ENCODE measurements around the gene PTPRT. TPM values are rescaled to one million over a fixed set of nuclear protein-coding genes. Genes with fewer than 3 reads are reported as not detected.

Gene PTPRT
- total RNA-seq, 1 experiment from 2014 or later, result not detected

GRCh38 chr20:42516692-42517091 is 673.0 kb downstream of the PTPRT start:
- Histone ChIP-seq H3K27ac (ENCODE audit: low read depth, low read length) (no peak overlapping the region), H3K4me3 (replicated peaks in 1 of 2; ENCODE audit: low read depth in 1 of 2, low read length in 2 of 2) (no peak overlapping the region), H3K27me3 (ENCODE audit: insufficient read depth, low read length) (no peaks in the 10 kb centered on the region), H3K4me1 (ENCODE audit: control insufficient read depth in 1 of 2, insufficient read depth in 2 of 2, low read length in 2 of 2) (no peaks in the 10 kb centered on the region), H3K9me2 (ENCODE audit: insufficient read depth) (no peaks in the 10 kb centered on the region), H2AFZ (ENCODE audit: low read depth, low read length, poor library complexity, severe bottlenecking) (no peak overlapping the region), H3K9me3 (ENCODE audit: control insufficient read depth in 1 of 2, insufficient read depth in 1 of 2, low read depth in 1 of 2, low read length in 2 of 2) (peaks cover 6 to 12% of the 10 kb centered on the region in 2 experiments; a peak in 2 of 4 replicates), H4K20me1 (ENCODE audit: insufficient read depth) (no peaks in the 10 kb centered on the region), H3K79me2 (ENCODE audit: insufficient read depth, low read length) (no peaks in the 10 kb centered on the region), H3K36me3 (ENCODE audit: control insufficient read depth in 1 of 2, insufficient read depth in 2 of 2, low read length in 2 of 2) (no peaks in the 10 kb centered on the region), H3K4me2 (ENCODE audit: low read length) (no peak overlapping the region), H3K9ac (ENCODE audit: low read length) (no peak overlapping the region)
- ATAC-seq (no peak), DNase-seq (ENCODE audit: low read depth, low spot score) (no peak)
- ChIA-PET CTCF (no interaction called here), RAD21 (ENCODE audit: low non-redundant PET in 1 of 2, low total read pairs in 2 of 2, uncharacterized antibody in 2 of 2, unreplicated experiment in 2 of 2) (no interaction called here), POLR2A (no interaction called here)
- intact Hi-C loops (cut with micrococcal nuclease), result no loop called here
- TF ChIP-seq, protein P1, sequence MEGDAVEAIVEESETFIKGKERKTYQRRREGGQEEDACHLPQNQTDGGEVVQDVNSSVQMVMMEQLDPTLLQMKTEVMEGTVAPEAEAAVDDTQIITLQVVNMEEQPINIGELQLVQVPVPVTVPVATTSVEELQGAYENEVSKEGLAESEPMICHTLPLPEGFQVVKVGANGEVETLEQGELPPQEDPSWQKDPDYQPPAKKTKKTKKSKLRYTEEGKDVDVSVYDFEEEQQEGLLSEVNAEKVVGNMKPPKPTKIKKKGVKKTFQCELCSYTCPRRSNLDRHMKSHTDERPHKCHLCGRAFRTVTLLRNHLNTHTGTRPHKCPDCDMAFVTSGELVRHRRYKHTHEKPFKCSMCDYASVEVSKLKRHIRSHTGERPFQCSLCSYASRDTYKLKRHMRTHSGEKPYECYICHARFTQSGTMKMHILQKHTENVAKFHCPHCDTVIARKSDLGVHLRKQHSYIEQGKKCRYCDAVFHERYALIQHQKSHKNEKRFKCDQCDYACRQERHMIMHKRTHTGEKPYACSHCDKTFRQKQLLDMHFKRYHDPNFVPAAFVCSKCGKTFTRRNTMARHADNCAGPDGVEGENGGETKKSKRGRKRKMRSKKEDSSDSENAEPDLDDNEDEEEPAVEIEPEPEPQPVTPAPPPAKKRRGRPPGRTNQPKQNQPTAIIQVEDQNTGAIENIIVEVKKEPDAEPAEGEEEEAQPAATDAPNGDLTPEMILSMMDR (IDR thresholded peaks at IDR 0.05 in 2 of 3, conservative IDR thresholded peaks at IDR 0.05 in 1 of 3; ENCODE audit: borderline replicate concordance in 1 of 3, insufficient read depth in 1 of 3, low read depth in 2 of 3, low read length in 2 of 3), result no peak
- no peak for TF ChIP-seq SRF (IDR thresholded peaks at IDR 0.05; ENCODE audit: low read depth)
- no peak for TF ChIP-seq POLR2AphosphoS5 (IDR thresholded peaks at IDR 0.05; ENCODE audit: low read depth, low read length)
- TF ChIP-seq SIN3A (IDR thresholded peaks at IDR 0.05; ENCODE audit: low read depth), result no peak
- no peak for TF ChIP-seq ZNF274 (IDR thresholded peaks at IDR 0.05; ENCODE audit: low read depth, low read length)
- TF ChIP-seq, protein P2, sequence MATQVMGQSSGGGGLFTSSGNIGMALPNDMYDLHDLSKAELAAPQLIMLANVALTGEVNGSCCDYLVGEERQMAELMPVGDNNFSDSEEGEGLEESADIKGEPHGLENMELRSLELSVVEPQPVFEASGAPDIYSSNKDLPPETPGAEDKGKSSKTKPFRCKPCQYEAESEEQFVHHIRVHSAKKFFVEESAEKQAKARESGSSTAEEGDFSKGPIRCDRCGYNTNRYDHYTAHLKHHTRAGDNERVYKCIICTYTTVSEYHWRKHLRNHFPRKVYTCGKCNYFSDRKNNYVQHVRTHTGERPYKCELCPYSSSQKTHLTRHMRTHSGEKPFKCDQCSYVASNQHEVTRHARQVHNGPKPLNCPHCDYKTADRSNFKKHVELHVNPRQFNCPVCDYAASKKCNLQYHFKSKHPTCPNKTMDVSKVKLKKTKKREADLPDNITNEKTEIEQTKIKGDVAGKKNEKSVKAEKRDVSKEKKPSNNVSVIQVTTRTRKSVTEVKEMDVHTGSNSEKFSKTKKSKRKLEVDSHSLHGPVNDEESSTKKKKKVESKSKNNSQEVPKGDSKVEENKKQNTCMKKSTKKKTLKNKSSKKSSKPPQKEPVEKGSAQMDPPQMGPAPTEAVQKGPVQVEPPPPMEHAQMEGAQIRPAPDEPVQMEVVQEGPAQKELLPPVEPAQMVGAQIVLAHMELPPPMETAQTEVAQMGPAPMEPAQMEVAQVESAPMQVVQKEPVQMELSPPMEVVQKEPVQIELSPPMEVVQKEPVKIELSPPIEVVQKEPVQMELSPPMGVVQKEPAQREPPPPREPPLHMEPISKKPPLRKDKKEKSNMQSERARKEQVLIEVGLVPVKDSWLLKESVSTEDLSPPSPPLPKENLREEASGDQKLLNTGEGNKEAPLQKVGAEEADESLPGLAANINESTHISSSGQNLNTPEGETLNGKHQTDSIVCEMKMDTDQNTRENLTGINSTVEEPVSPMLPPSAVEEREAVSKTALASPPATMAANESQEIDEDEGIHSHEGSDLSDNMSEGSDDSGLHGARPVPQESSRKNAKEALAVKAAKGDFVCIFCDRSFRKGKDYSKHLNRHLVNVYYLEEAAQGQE (IDR thresholded peaks at IDR 0.05; ENCODE audit: low read depth), result no peak
- TF ChIP-seq JUND (IDR thresholded peaks at IDR 0.05), result no peak
- TF ChIP-seq EZH2phosphoT487 (IDR thresholded peaks at IDR 0.05; ENCODE audit: borderline replicate concordance), result no peak
- TF ChIP-seq MAX (IDR thresholded peaks at IDR 0.05), result no peak
- no peak for TF ChIP-seq CBX3 (IDR thresholded peaks at IDR 0.05; ENCODE audit: low read depth)
- TF ChIP-seq YY1 (IDR thresholded peaks at IDR 0.05; ENCODE audit: extremely low read depth, insufficient replicate concordance, low read depth, low read length), result no peak
- no peak for TF ChIP-seq TCF7L2 (IDR thresholded peaks at IDR 0.05; ENCODE audit: borderline replicate concordance, extremely low read depth, insufficient read depth, insufficient read length)
- TF ChIP-seq FOSL1 (IDR thresholded peaks at IDR 0.05; ENCODE audit: low read depth), result no peak
- TF ChIP-seq SP1 (IDR thresholded peaks at IDR 0.05; ENCODE audit: low read depth), result no peak
- TF ChIP-seq, protein P3, sequence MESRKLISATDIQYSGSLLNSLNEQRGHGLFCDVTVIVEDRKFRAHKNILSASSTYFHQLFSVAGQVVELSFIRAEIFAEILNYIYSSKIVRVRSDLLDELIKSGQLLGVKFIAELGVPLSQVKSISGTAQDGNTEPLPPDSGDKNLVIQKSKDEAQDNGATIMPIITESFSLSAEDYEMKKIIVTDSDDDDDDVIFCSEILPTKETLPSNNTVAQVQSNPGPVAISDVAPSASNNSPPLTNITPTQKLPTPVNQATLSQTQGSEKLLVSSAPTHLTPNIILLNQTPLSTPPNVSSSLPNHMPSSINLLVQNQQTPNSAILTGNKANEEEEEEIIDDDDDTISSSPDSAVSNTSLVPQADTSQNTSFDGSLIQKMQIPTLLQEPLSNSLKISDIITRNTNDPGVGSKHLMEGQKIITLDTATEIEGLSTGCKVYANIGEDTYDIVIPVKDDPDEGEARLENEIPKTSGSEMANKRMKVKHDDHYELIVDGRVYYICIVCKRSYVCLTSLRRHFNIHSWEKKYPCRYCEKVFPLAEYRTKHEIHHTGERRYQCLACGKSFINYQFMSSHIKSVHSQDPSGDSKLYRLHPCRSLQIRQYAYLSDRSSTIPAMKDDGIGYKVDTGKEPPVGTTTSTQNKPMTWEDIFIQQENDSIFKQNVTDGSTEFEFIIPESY (IDR thresholded peaks at IDR 0.05; ENCODE audit: extremely low read depth, insufficient replicate concordance, low read length), result no peak
- no peak for TF ChIP-seq CEBPB (IDR thresholded peaks at IDR 0.05; ENCODE audit: low read depth)
- TF ChIP-seq EZH2 (IDR thresholded peaks at IDR 0.05), result no peak
- no peak for TF ChIP-seq POLR2A (IDR thresholded peaks at IDR 0.05; ENCODE audit: borderline replicate concordance, extremely low read depth, insufficient read depth, insufficient read length)
- TF ChIP-seq EGR1 (IDR thresholded peaks at IDR 0.05; ENCODE audit: low read depth), result no peak
- no TSS peak for BruUV-seq (replicated peaks)

Measured in HCT116 (cell line).